ENCODE data around the gene OTOP2.

The OTOP2 gene

GRCh38 chr17:74925242-74925641 lies 1.2 kb downstream of the OTOP2 start:
- DNase-seq (ENCODE audit: low read depth), result no peak

- no peak for DNase-seq (ENCODE audit: low read depth)
Measured at GRCh38 chr17:74928786-74929185, 4.7 kb downstream of the OTOP2 start.

GRCh38 chr17:74930535-74931036 lies 6.5 kb downstream of the OTOP2 start:
- no peak for DNase-seq (ENCODE audit: low read depth)

- no peak for DNase-seq (ENCODE audit: low read depth)
Measured at GRCh38 chr17:74935048-74935447, 11.0 kb downstream of the OTOP2 start.

- DNase-seq (ENCODE audit: low read depth), result no peak
Measured at GRCh38 chr17:74935585-74936469, 11.8 kb downstream of the OTOP2 start, which contains the start of gene OTOP3. TSS of gene OTOP3 (plus strand) at chr17:74935898. CDS start at chr17:74935922, 24 bp downstream.

GRCh38 chr17:74936470-74936799 lies 12.4 kb downstream of the OTOP2 start:
- DNase-seq (ENCODE audit: low read depth), result no peak

- no peak for DNase-seq (ENCODE audit: low read depth)
Measured at GRCh38 chr17:74937064-74938051, 13.3 kb downstream of the OTOP2 start.

GRCh38 chr17:74938194-74938950 lies 14.3 kb downstream of the OTOP2 start:
- no peak for DNase-seq (ENCODE audit: low read depth)

- no peak for DNase-seq (ENCODE audit: low read depth)
Measured at GRCh38 chr17:74939534-74939933, 15.5 kb downstream of the OTOP2 start.

- no peak for DNase-seq (ENCODE audit: low read depth)
Measured at GRCh38 chr17:74941128-74941725, 17.2 kb downstream of the OTOP2 start.

GRCh38 chr17:74943808-74944522 lies 19.9 kb downstream of the OTOP2 start:
- DNase-seq (ENCODE audit: low read depth), result no peak

GRCh38 chr17:74945543-74945942 lies 21.5 kb downstream of the OTOP2 start:
- DNase-seq (ENCODE audit: low read depth), result no peak

- no peak for DNase-seq (ENCODE audit: low read depth)
Measured at GRCh38 chr17:74946641-74947040, 22.6 kb downstream of the OTOP2 start.

GRCh38 chr17:74947041-74947754 lies 23.1 kb downstream of the OTOP2 start:
- no peak for DNase-seq (ENCODE audit: low read depth)

GRCh38 chr17:74949455-74950115 lies 25.5 kb downstream of the OTOP2 start:
- no peak for DNase-seq (ENCODE audit: low read depth)

- DNase-seq (ENCODE audit: low read depth), result no peak
Measured at GRCh38 chr17:74950207-74950606, 26.1 kb downstream of the OTOP2 start.

- DNase-seq (ENCODE audit: low read depth), result no peak
Measured at GRCh38 chr17:74951065-74951464, 27.0 kb downstream of the OTOP2 start.

- no peak for DNase-seq (ENCODE audit: low read depth)
Measured at GRCh38 chr17:74951680-74952421, 27.8 kb downstream of the OTOP2 start.
